SK-N-SH (cell line): ENCODE results near the gene TMEM92. TPM values are rescaled to one million over a fixed set of nuclear protein-coding genes. Genes with fewer than 3 reads are reported as not detected.

Experiments used
- CTCF ChIA-PET: fragments of 300-600, 350-600 bp; formaldehyde crosslinking; extraction: SDS; loops from one replicate; lab custom pipeline; 2021; lab: Yijun Ruan, JAX
- POLR2A ChIA-PET: fragments of 350-600 bp; sonication (Branson Sonifier 250); formaldehyde crosslinking; extraction: SDS; loops from one replicate; lab custom pipeline; 2020; ENCODE audit warnings: antibody characterized with exemption, inconsistent platforms; lab: Yijun Ruan, JAX
- DNase-seq: peaks from one replicate; pipeline ENCODE4 v3.0.0; 2012
- H2AFZ ChIP-seq: fragments of 200-600 bp; sonication (generic); 2 replicates; pipeline ENCODE4 v1.8.1; 2016; ENCODE audit warnings: antibody characterized with exemption, mild to moderate bottlenecking, low read depth
- H3F3A ChIP-seq: fragments of 200-600 bp; sonication (generic); replicated peaks from 2 replicates; pipeline ENCODE3; 2016; ENCODE audit warnings: antibody characterized with exemption, mild to moderate bottlenecking; ENCODE audit not compliant: insufficient read depth
- H3K27ac ChIP-seq, 2 experiments: fragments of 200-500 bp in 1 of 2; fragments of 200-600 bp in 1 of 2; sonication (Bioruptor generic) in 1 of 2; sonication (generic), shearing (Covaris generic) in 1 of 2; 2 replicates each; pipeline versions ENCODE4 v1.5.1 to v1.6.1; 2014 to 2016; ENCODE audit warnings: low read depth in 2 of 2, inconsistent platforms in 1 of 2, low read length in 1 of 2, mild to moderate bottlenecking in 1 of 2, mixed read lengths in 1 of 2
- H3K27me3 ChIP-seq: fragments of 200-600 bp; sonication (generic), shearing (Covaris generic); 2 replicates; pipeline ENCODE4 v1.6.1; 2016; ENCODE audit warnings: mixed run types; ENCODE audit not compliant: insufficient read depth
- H3K36me3 ChIP-seq, 2 experiments: fragments of 200-500 bp in 1 of 2; fragments of 200-600 bp in 1 of 2; sonication (Bioruptor generic) in 1 of 2; sonication (generic) in 1 of 2; replicated peaks in 1 of 2; 2 replicates each; pipeline versions ENCODE3 to v1.5.1; 2014 to 2016; ENCODE audit warnings: low read length in 1 of 2, mild to moderate bottlenecking in 1 of 2; ENCODE audit not compliant: insufficient read depth in 2 of 2, control insufficient read depth in 1 of 2
- H3K4me1 ChIP-seq, 2 experiments: fragments of 200-500 bp in 1 of 2; fragments of 200-600 bp in 1 of 2; sonication (Bioruptor generic) in 1 of 2; sonication (generic), shearing (Covaris generic) in 1 of 2; 2 replicates each; pipeline versions ENCODE4 v1.5.1 to v1.6.1; 2014 to 2016; ENCODE audit warnings: low read depth in 1 of 2, low read length in 1 of 2, mixed run types in 1 of 2; ENCODE audit not compliant: insufficient read depth in 2 of 2, control insufficient read depth in 1 of 2
- H3K4me2 ChIP-seq: fragments of 200-600 bp; sonication (generic), shearing (Covaris generic); 2 replicates; pipeline ENCODE4 v1.6.1; 2017; ENCODE audit warnings: mixed run types
- H3K4me3 ChIP-seq, 2 experiments: fragments of 200-500 bp in 1 of 2; fragments of 200-600 bp in 1 of 2; sonication (Bioruptor generic) in 1 of 2; sonication (generic), shearing (Covaris generic) in 1 of 2; 2 replicates each; pipeline versions ENCODE4 v1.5.1 to v1.8.1; 2014 to 2016; ENCODE audit warnings: low read depth in 2 of 2, inconsistent platforms in 1 of 2, low read length in 1 of 2, mild to moderate bottlenecking in 1 of 2, mixed read lengths in 1 of 2, moderate library complexity in 1 of 2
- H3K79me2 ChIP-seq: fragments of 200-600 bp; sonication (generic); 2 replicates; pipeline ENCODE4 v1.8.1; 2017; ENCODE audit warnings: mild to moderate bottlenecking; ENCODE audit not compliant: insufficient read depth
- H3K9ac ChIP-seq: fragments of 200-600 bp; sonication (generic); 2 replicates; pipeline ENCODE4 v1.6.1; 2017; ENCODE audit warnings: mixed run types
- H3K9me2 ChIP-seq: fragments of 200-600 bp; sonication (generic); 2 replicates; pipeline ENCODE4 v1.6.1; 2017; ENCODE audit warnings: mixed run types
- H3K9me3 ChIP-seq: fragments of 200-600 bp; sonication (generic); 2 replicates; pipeline ENCODE4 v1.6.1; 2017; ENCODE audit warnings: mixed run types, mild to moderate bottlenecking, moderate library complexity
- H4K20me1 ChIP-seq: fragments of 200-600 bp; sonication (generic); 2 replicates; pipeline ENCODE4 v1.6.1; 2017; ENCODE audit warnings: mild to moderate bottlenecking, mixed run types; ENCODE audit not compliant: insufficient read depth
- ELF1 ChIP-seq: IDR thresholded peaks from 2 replicates; pipeline ENCODE4 v1.4.0; 2012
- EZH2phosphoT487 ChIP-seq: fragments of 200-600 bp; sonication (generic); IDR thresholded peaks from 2 replicates; pipeline ENCODE4 v1.6.1; 2017; ENCODE audit warnings: low read depth, mixed run types, mild to moderate bottlenecking, antibody characterized with exemption, moderate library complexity, borderline replicate concordance
- FOXJ3 ChIP-seq: sonication (generic); formaldehyde crosslinking; IDR thresholded peaks from 2 replicates; pipeline ENCODE4 v1.5.1; 2020; ENCODE audit warnings: mild to moderate bottlenecking, missing genetic modification reagents
- GABPA ChIP-seq: IDR thresholded peaks from 2 replicates; pipeline ENCODE4 v1.4.0; 2012; ENCODE audit warnings: low read depth, mild to moderate bottlenecking
- MEF2A ChIP-seq: IDR thresholded peaks from 2 replicates; pipeline ENCODE4 v1.4.0; 2012; ENCODE audit warnings: low read depth, borderline replicate concordance
- MXI1 ChIP-seq: IDR thresholded peaks from 2 replicates; pipeline ENCODE4 v1.6.1; 2012; ENCODE audit warnings: mild to moderate bottlenecking, low read depth, low read length, improper control_type of control experiment
- POLR2AphosphoS5 ChIP-seq: IDR thresholded peaks from 2 replicates; pipeline ENCODE4 v1.6.1; 2012; ENCODE audit warnings: low read depth, low read length
- RAD21 ChIP-seq: IDR thresholded peaks from 2 replicates; pipeline ENCODE4 v1.6.1; 2012; ENCODE audit warnings: mild to moderate bottlenecking, low read length
- RXRA ChIP-seq: IDR thresholded peaks from 2 replicates; pipeline ENCODE4 v1.4.0; 2012; ENCODE audit warnings: low read depth, mild to moderate bottlenecking, borderline replicate concordance
- TAF1 ChIP-seq: IDR thresholded peaks from 2 replicates; pipeline ENCODE4 v1.6.1; 2012; ENCODE audit warnings: low read depth, mild to moderate bottlenecking, low read length, moderate library complexity, borderline replicate concordance
- TCF12 ChIP-seq: IDR thresholded peaks from 2 replicates; pipeline ENCODE4 v1.4.0; 2012
- TEAD4 ChIP-seq: IDR thresholded peaks from 2 replicates; pipeline ENCODE4 v1.4.0; 2012; ENCODE audit warnings: mild to moderate bottlenecking, borderline replicate concordance; ENCODE audit not compliant: insufficient read depth
- YY1 ChIP-seq: IDR thresholded peaks from 2 replicates; pipeline ENCODE4 v1.4.0; 2012; ENCODE audit warnings: low read depth, mild to moderate bottlenecking
- WGBS: methylation state at CpG from one replicate; pipeline ENCODE4 v1.1.6; 2017; ENCODE audit warnings: low lambda C conversion rate; 5-methylcytosine and 5-hydroxymethylcytosine counted together
- polyA plus RNA-seq, 3 experiments: library from polyadenylated mRNA; depleted of rRNA; stranded (reverse); fragments of >200 nt; gene quantifications; 2 replicates each; pipeline ENCODE4 v1.2.3, GENCODE V29; 2012
- TF ChIP-seq, protein P1 (sequence below): fragments of 200-600 bp; sonication (generic); IDR thresholded peaks from 2 replicates; pipeline ENCODE4 v1.6.1; 2017; ENCODE audit warnings: antibody characterized with exemption, mild to moderate bottlenecking, moderate library complexity
- TF ChIP-seq, protein P2 (sequence below): IDR thresholded peaks from 2 replicates; pipeline ENCODE4 v1.4.0; 2012; ENCODE audit warnings: low read depth, borderline replicate concordance
- TF ChIP-seq, protein P3 (sequence below): IDR thresholded peaks from 2 replicates; pipeline ENCODE4 v1.4.0; 2012; ENCODE audit warnings: low read depth
- TF ChIP-seq, protein P4 (sequence below): fragments of 150-350 bp; IDR thresholded peaks from 2 replicates; pipeline ENCODE4 v1.6.1; 2017; ENCODE audit warnings: antibody characterized with exemption, low read length, low read depth, borderline replicate concordance
- TF ChIP-seq, protein P5 (sequence below): IDR thresholded peaks from 2 replicates; pipeline ENCODE4 v1.4.0; 2012; ENCODE audit warnings: low read depth, borderline replicate concordance
- TF ChIP-seq, protein P6 (sequence below): fragments of 150-350 bp; IDR thresholded peaks from 2 replicates; pipeline ENCODE4 v1.6.1; 2016; ENCODE audit warnings: mild to moderate bottlenecking, low read depth, low read length

The TMEM92 gene
- polyA plus RNA-seq, 1 of the 3 experiments (the other 2 are of a cell fraction) = 0.46 TPM

DNA sequence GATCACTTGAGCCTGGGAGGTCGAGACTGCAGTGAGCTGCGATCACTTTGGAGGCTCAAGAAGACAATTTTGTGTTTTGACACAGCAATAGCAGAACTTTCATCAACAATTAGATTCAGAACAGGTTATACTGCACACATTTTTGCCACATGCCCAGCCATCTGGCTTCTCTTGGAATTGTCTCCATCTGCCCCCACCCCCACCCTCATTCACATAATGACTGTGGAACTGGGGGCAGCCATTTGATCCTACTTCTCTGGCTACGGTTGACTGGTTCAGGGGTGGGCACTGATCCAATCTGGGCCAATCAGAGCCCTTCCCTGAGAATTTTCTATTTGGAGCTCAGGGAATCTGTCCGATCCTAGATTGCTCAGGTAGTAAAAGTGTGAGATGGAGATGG, 14.0 kb downstream of the TMEM92 start:
- Histone ChIP-seq H3K4me3 (no peak overlapping the region), H3K4me1 (peaks cover 0 to 27% of the 10 kb centered on the region in 2 experiments; a peak in 3 of 4 replicates), H3K9ac (no peak overlapping the region), H3F3A (peaks cover 18% of the 10 kb centered on the region), H3K36me3 (no peaks in the 10 kb centered on the region), H3K79me2 (peaks cover 12% of the 10 kb centered on the region; the same call in 1 of the 2 replicates), H3K9me2 (no peaks in the 10 kb centered on the region), H3K27me3 (no peaks in the 10 kb centered on the region), H3K9me3 (no peaks in the 10 kb centered on the region), H4K20me1 (no peaks in the 10 kb centered on the region), H3K4me2 (peak overlapping the region; percentile 48), H2AFZ (no peak overlapping the region), H3K27ac (peak overlapping the region in 1 of 2 experiments; percentile 79; a peak in 1 of 4 replicates)
- 94% methylated on average over 4 of the region's 4 CpGs for WGBS
- CTCF ChIA-PET = interaction anchor here (1.1 to 53.3 kb wide), 11 partner anchors 9 to 201 kb away, joined by 3 to 2150 read pairs (median 14); partner anchors contain the start of genes COL1A1, SGCA and TMEM92
- POLR2A ChIA-PET = interaction anchor here (0.6 kb wide), 1 partner anchor 8 kb away, joined by 3 read pairs; no protein-coding TSS in a partner anchor
- DNase-seq = peak; percentile 59
- no peak for TF ChIP-seq MEF2A
- peak; percentile 62; the same call in 1 of the 2 replicates for TF ChIP-seq TCF12

DNA sequence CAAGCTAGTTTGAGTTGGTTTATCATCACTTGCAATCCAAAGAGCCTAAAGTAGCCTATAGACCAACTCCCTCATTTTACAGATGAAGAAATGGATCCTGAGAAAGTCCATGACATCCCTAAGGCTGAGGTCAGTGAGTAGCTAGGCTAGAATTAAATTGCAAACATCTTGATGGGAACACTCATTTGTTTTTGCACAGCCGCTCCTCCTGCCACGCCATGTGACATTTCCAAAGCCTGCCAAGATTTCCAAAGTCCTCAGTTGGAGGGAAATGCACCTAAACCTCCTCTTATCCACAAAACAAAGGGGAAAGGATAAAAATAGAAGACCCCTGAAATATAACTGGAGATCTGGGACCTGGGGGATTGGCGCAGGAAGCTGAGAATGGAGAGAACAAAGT, 15.0 kb downstream of the TMEM92 start:
- peak overlapping the region in 1 of 2 experiments; percentile 18; a peak in 2 of 4 replicates for H3K4me3 ChIP-seq
- H3K4me2 ChIP-seq = peak overlapping the region; percentile 48
- ChIA-PET CTCF (interaction anchor here (1.1 to 53.3 kb wide), 15 partner anchors 8 to 291 kb away, joined by 3 to 2150 read pairs (median 7); partner anchors contain the start of genes COL1A1, SGCA and TMEM92), POLR2A (no interaction called here)
- H3K9ac ChIP-seq = peak overlapping the region; percentile 35; the same call in 1 of the 2 replicates
- peak overlapping the region; percentile 48 for H2AFZ ChIP-seq
- no peaks in the 10 kb centered on the region for H3K9me2 ChIP-seq
- 86% methylated on average over 3 of the region's 3 CpGs for WGBS
- H4K20me1 ChIP-seq = no peaks in the 10 kb centered on the region
- H3F3A ChIP-seq = peaks cover 25% of the 10 kb centered on the region
- peaks cover 0 to 27% of the 10 kb centered on the region in 2 experiments; a peak in 3 of 4 replicates for H3K4me1 ChIP-seq
- H3K36me3 ChIP-seq = no peaks in the 10 kb centered on the region
- H3K9me3 ChIP-seq = no peaks in the 10 kb centered on the region
- no peak for DNase-seq
- no peaks in the 10 kb centered on the region for H3K27me3 ChIP-seq
- peak overlapping the region in 1 of 2 experiments; percentile 79; a peak in 2 of 4 replicates for H3K27ac ChIP-seq
- H3K79me2 ChIP-seq = peaks cover 12% of the 10 kb centered on the region; the same call in 1 of the 2 replicates
- TF ChIP-seq FOXJ3 (CRISPR knock-in tag) = no peak
- TF ChIP-seq RAD21 = no peak
- TF ChIP-seq GABPA = no peak
- no peak for TF ChIP-seq TCF12
- TF ChIP-seq, protein P1, sequence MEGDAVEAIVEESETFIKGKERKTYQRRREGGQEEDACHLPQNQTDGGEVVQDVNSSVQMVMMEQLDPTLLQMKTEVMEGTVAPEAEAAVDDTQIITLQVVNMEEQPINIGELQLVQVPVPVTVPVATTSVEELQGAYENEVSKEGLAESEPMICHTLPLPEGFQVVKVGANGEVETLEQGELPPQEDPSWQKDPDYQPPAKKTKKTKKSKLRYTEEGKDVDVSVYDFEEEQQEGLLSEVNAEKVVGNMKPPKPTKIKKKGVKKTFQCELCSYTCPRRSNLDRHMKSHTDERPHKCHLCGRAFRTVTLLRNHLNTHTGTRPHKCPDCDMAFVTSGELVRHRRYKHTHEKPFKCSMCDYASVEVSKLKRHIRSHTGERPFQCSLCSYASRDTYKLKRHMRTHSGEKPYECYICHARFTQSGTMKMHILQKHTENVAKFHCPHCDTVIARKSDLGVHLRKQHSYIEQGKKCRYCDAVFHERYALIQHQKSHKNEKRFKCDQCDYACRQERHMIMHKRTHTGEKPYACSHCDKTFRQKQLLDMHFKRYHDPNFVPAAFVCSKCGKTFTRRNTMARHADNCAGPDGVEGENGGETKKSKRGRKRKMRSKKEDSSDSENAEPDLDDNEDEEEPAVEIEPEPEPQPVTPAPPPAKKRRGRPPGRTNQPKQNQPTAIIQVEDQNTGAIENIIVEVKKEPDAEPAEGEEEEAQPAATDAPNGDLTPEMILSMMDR = no peak
- TF ChIP-seq YY1 = no peak
- TF ChIP-seq, protein P2, sequence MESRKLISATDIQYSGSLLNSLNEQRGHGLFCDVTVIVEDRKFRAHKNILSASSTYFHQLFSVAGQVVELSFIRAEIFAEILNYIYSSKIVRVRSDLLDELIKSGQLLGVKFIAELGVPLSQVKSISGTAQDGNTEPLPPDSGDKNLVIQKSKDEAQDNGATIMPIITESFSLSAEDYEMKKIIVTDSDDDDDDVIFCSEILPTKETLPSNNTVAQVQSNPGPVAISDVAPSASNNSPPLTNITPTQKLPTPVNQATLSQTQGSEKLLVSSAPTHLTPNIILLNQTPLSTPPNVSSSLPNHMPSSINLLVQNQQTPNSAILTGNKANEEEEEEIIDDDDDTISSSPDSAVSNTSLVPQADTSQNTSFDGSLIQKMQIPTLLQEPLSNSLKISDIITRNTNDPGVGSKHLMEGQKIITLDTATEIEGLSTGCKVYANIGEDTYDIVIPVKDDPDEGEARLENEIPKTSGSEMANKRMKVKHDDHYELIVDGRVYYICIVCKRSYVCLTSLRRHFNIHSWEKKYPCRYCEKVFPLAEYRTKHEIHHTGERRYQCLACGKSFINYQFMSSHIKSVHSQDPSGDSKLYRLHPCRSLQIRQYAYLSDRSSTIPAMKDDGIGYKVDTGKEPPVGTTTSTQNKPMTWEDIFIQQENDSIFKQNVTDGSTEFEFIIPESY = no peak
- no peak for TF ChIP-seq TAF1
- TF ChIP-seq, protein P3, sequence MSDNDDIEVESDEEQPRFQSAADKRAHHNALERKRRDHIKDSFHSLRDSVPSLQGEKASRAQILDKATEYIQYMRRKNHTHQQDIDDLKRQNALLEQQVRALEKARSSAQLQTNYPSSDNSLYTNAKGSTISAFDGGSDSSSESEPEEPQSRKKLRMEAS = no peak; the same call in 1 of the 2 replicates
- no peak for TF ChIP-seq TEAD4
- no peak for TF ChIP-seq RXRA
- no peak for TF ChIP-seq MXI1
- TF ChIP-seq, protein P4, sequence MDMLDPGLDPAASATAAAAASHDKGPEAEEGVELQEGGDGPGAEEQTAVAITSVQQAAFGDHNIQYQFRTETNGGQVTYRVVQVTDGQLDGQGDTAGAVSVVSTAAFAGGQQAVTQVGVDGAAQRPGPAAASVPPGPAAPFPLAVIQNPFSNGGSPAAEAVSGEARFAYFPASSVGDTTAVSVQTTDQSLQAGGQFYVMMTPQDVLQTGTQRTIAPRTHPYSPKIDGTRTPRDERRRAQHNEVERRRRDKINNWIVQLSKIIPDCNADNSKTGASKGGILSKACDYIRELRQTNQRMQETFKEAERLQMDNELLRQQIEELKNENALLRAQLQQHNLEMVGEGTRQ = no peak
- TF ChIP-seq ELF1 = no peak
- TF ChIP-seq, protein P5, sequence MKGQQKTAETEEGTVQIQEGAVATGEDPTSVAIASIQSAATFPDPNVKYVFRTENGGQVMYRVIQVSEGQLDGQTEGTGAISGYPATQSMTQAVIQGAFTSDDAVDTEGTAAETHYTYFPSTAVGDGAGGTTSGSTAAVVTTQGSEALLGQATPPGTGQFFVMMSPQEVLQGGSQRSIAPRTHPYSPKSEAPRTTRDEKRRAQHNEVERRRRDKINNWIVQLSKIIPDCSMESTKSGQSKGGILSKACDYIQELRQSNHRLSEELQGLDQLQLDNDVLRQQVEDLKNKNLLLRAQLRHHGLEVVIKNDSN = no peak; the same call in 1 of the 2 replicates
- no peak for TF ChIP-seq POLR2AphosphoS5
- TF ChIP-seq EZH2phosphoT487 = no peak
- TF ChIP-seq, protein P6, sequence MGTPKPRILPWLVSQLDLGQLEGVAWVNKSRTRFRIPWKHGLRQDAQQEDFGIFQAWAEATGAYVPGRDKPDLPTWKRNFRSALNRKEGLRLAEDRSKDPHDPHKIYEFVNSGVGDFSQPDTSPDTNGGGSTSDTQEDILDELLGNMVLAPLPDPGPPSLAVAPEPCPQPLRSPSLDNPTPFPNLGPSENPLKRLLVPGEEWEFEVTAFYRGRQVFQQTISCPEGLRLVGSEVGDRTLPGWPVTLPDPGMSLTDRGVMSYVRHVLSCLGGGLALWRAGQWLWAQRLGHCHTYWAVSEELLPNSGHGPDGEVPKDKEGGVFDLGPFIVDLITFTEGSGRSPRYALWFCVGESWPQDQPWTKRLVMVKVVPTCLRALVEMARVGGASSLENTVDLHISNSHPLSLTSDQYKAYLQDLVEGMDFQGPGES = no peak
